Endothelial cell of umbilical vein (primary cell): ENCODE data around the gene PSMB7.

Source experiments
- EZH2 ChIP-seq: IDR thresholded peaks from 2 replicates; pipeline ENCODE4 v1.6.1; 2012; ENCODE audit warnings: borderline replicate concordance, low read depth, mild to moderate bottlenecking, moderate library complexity, low read length, inconsistent platforms; ENCODE audit not compliant: severe bottlenecking
- JUN ChIP-seq: IDR thresholded peaks from 2 replicates; pipeline ENCODE4 v1.6.1; 2011; ENCODE audit warnings: borderline replicate concordance, low read depth; ENCODE audit not compliant: insufficient read length, insufficient read depth
- MYC ChIP-seq: IDR thresholded peaks from one replicate; pipeline ENCODE4 v1.6.1; 2011; ENCODE audit warnings: mild to moderate bottlenecking, low read depth, low read length
- POLR2AphosphoS5 ChIP-seq: IDR thresholded peaks from 2 replicates; pipeline ENCODE4 v1.6.1; 2012; ENCODE audit warnings: low read depth, mild to moderate bottlenecking, control low read depth, low read length, moderate library complexity; ENCODE audit not compliant: insufficient read depth
- TF ChIP-seq, protein P1 (sequence below), 2 donors: IDR thresholded peaks; 1 replicate in 1 of 2; 2 replicates in 1 of 2; pipeline ENCODE4 v1.5.1; 2011; ENCODE audit warnings: low read length in 2 of 2, mild to moderate bottlenecking in 2 of 2, moderate library complexity in 2 of 2, control low read depth in 1 of 2, inconsistent platforms in 1 of 2, low read depth in 1 of 2; ENCODE audit not compliant: insufficient read depth in 1 of 2; ENCODE audit errors: extremely low read depth in 1 of 2
- TF ChIP-seq, protein P2 (sequence below): IDR thresholded peaks from 2 replicates; pipeline ENCODE4 v1.6.1; 2011; ENCODE audit not compliant: insufficient read depth, insufficient read length

DNA sequence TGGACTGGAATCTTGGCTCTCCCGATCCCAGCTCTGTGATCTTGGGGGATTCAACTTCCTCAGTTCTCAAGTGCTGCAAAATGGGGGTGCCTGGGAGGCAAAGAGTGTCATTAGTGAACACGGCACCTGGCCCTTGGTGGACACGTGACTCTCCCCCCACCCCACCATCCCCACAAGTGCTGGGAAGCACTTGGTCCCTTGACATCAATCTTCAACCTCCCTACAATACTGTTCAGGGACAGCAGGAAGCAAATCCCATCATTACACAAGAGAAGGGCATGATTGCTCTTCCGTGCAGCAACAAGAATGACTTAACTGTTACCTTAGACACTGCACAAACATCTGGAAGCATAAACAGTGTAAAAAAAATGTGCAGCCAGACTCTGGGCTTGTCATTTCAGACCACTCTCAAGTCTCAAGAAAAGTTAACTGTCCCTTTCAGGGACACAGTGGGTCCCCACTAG, 61.4 kb downstream of the PSMB7 start:
- TF ChIP-seq, protein P1, sequence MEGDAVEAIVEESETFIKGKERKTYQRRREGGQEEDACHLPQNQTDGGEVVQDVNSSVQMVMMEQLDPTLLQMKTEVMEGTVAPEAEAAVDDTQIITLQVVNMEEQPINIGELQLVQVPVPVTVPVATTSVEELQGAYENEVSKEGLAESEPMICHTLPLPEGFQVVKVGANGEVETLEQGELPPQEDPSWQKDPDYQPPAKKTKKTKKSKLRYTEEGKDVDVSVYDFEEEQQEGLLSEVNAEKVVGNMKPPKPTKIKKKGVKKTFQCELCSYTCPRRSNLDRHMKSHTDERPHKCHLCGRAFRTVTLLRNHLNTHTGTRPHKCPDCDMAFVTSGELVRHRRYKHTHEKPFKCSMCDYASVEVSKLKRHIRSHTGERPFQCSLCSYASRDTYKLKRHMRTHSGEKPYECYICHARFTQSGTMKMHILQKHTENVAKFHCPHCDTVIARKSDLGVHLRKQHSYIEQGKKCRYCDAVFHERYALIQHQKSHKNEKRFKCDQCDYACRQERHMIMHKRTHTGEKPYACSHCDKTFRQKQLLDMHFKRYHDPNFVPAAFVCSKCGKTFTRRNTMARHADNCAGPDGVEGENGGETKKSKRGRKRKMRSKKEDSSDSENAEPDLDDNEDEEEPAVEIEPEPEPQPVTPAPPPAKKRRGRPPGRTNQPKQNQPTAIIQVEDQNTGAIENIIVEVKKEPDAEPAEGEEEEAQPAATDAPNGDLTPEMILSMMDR (IDR thresholded peaks at IDR 0.05; ENCODE audit: extremely low read depth in 1 of 2, insufficient read depth in 1 of 2, low read depth in 1 of 2, low read length in 2 of 2) = no peak
- no peak for TF ChIP-seq POLR2AphosphoS5
- TF ChIP-seq EZH2 = no peak
- no peak for TF ChIP-seq JUN
- no peak for TF ChIP-seq MYC
- TF ChIP-seq, protein P2, sequence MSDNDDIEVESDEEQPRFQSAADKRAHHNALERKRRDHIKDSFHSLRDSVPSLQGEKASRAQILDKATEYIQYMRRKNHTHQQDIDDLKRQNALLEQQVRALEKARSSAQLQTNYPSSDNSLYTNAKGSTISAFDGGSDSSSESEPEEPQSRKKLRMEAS = no peak
